ENCODE results near the gene OR2V2.

DNA sequence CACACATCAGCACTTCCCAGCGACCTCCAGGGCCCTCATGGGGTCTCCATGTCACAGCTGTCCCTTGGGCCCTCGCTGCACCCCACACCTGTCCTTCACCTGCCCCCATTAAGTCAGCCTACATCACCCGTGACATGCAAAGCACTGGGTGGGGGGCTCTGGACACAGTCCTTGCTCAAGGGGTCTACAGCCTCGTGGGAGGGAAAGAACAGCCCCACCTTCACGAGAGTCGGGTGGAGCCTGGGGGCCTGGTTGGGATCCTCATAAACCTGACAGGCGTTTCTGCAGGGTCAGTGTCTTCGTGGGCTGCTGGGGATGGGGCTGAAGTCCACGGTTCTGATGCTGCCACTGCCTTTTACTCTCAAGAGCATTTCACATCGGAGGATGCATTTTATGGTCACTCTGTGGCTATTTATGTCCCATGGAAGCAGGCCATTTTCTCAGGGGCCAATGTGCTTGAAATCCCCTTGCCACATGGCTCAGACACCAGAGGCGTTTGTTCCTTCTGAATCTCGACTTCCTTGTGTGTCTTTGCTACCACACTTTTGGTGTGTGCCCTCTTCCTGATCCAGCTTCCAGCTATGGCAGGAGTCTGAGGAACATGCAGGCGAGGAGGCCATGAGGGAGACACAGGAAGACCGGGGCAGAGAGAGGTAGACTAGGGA is 16.4 kb upstream of the OR2V2 start, which contains the start of gene OR2V1:
- TF ChIP-seq MYC (IDR thresholded peaks at IDR 0.05; ENCODE audit: low read depth, low read length) = no peak
- TF ChIP-seq, protein P1, sequence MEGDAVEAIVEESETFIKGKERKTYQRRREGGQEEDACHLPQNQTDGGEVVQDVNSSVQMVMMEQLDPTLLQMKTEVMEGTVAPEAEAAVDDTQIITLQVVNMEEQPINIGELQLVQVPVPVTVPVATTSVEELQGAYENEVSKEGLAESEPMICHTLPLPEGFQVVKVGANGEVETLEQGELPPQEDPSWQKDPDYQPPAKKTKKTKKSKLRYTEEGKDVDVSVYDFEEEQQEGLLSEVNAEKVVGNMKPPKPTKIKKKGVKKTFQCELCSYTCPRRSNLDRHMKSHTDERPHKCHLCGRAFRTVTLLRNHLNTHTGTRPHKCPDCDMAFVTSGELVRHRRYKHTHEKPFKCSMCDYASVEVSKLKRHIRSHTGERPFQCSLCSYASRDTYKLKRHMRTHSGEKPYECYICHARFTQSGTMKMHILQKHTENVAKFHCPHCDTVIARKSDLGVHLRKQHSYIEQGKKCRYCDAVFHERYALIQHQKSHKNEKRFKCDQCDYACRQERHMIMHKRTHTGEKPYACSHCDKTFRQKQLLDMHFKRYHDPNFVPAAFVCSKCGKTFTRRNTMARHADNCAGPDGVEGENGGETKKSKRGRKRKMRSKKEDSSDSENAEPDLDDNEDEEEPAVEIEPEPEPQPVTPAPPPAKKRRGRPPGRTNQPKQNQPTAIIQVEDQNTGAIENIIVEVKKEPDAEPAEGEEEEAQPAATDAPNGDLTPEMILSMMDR (IDR thresholded peaks at IDR 0.05; ENCODE audit: extremely low read depth in 1 of 2, insufficient read depth in 1 of 2, low read depth in 1 of 2, low read length in 2 of 2) = no peak
- no peak for TF ChIP-seq EZH2 (IDR thresholded peaks at IDR 0.05; ENCODE audit: borderline replicate concordance, low read depth, low read length, severe bottlenecking)
- no peak for TF ChIP-seq POLR2A (IDR thresholded peaks at IDR 0.05; ENCODE audit: low read depth, low read length)
- no peak for TF ChIP-seq FOS (IDR thresholded peaks at IDR 0.05; ENCODE audit: borderline replicate concordance, insufficient read depth, low read length)
- TF ChIP-seq POLR2AphosphoS5 (IDR thresholded peaks at IDR 0.05; ENCODE audit: insufficient read depth, low read depth, low read length) = no peak
- TF ChIP-seq, protein P2, sequence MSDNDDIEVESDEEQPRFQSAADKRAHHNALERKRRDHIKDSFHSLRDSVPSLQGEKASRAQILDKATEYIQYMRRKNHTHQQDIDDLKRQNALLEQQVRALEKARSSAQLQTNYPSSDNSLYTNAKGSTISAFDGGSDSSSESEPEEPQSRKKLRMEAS (IDR thresholded peaks at IDR 0.05; ENCODE audit: insufficient read depth, insufficient read length) = no peak

All from endothelial cell of umbilical vein (primary cell).